ENCODE measurements around the gene ZNF358. TPM values are rescaled to one million over a fixed set of nuclear protein-coding genes. Genes with fewer than 3 reads are reported as not detected.

The ZNF358 gene
- total RNA-seq, 3 donors from 2014 or later, result 34.0 to 65.3 (median 34.7) TPM

GRCh38 chr19:7480970-7481255 is 35.0 kb upstream of the ZNF358 start:
- no peak overlapping the region for H3K27ac ChIP-seq
- H3K4me3 ChIP-seq, result no peak overlapping the region
- H3K36me3 ChIP-seq, result no peaks in the 10 kb centered on the region
- no peak for TF ChIP-seq POLR2A (IDR thresholded peaks at IDR 0.05)
- no peak for TF ChIP-seq CTCF (IDR thresholded peaks at IDR 0.05)
- no peak for TF ChIP-seq POLR2AphosphoS5 (IDR thresholded peaks at IDR 0.05)
- H3K9me3 ChIP-seq, result no peaks in the 10 kb centered on the region
- no peak for DNase-seq (ENCODE audit: low spot score in 2 of 2)
- no peaks in the 10 kb centered on the region for H3K4me1 ChIP-seq
- no peaks in the 10 kb centered on the region for H3K27me3 ChIP-seq
- intact Hi-C loops (cut with DNase I; ENCODE audit: low total_unique reads), result no loop called here

GRCh38 chr19:7482584-7483439 is 33.1 kb upstream of the ZNF358 start:
- H3K27ac ChIP-seq, result peak overlapping the region; percentile 3 to 44
- peak overlapping the region in 1 of 3 donors; percentile 39 for H3K4me3 ChIP-seq
- H3K4me1 ChIP-seq, result no peaks in the 10 kb centered on the region
- no peak for TF ChIP-seq POLR2A (IDR thresholded peaks at IDR 0.05)
- TF ChIP-seq CTCF (IDR thresholded peaks at IDR 0.05), result no peak
- TF ChIP-seq POLR2AphosphoS5 (IDR thresholded peaks at IDR 0.05), result no peak
- no peaks in the 10 kb centered on the region for H3K27me3 ChIP-seq
- no peaks in the 10 kb centered on the region for H3K9me3 ChIP-seq
- intact Hi-C loops (cut with DNase I; ENCODE audit: low total_unique reads), result no loop called here
- DNase-seq (ENCODE audit: low spot score in 2 of 2), result no peak
- H3K36me3 ChIP-seq, result no peaks in the 10 kb centered on the region

GRCh38 chr19:7483720-7484201 is 32.1 kb upstream of the ZNF358 start:
- no peak for TF ChIP-seq CTCF (IDR thresholded peaks at IDR 0.05)
- TF ChIP-seq POLR2AphosphoS5 (IDR thresholded peaks at IDR 0.05), result no peak
- TF ChIP-seq POLR2A (IDR thresholded peaks at IDR 0.05), result no peak
- H3K36me3 ChIP-seq, result no peaks in the 10 kb centered on the region
- H3K27me3 ChIP-seq, result no peaks in the 10 kb centered on the region
- H3K27ac ChIP-seq, result peak overlapping the region; percentile 3 to 44
- peak in 1 of 2 donors; percentile 58 for DNase-seq (ENCODE audit: low spot score in 2 of 2)
- H3K4me1 ChIP-seq, result no peaks in the 10 kb centered on the region
- no peaks in the 10 kb centered on the region for H3K9me3 ChIP-seq
- H3K4me3 ChIP-seq, result peak overlapping the region in 1 of 3 donors; percentile 39
- intact Hi-C loops (cut with DNase I; ENCODE audit: low total_unique reads), result no loop called here

- intact Hi-C loops (cut with DNase I; ENCODE audit: low total_unique reads), result no loop called here
- no peak for DNase-seq (ENCODE audit: low spot score in 2 of 2)
- H3K4me3 ChIP-seq, result no peak overlapping the region
- TF ChIP-seq POLR2AphosphoS5 (IDR thresholded peaks at IDR 0.05) (no peak), POLR2A (IDR thresholded peaks at IDR 0.05) (no peak), CTCF (IDR thresholded peaks at IDR 0.05) (no peak)
- H3K27me3 ChIP-seq, result no peaks in the 10 kb centered on the region
- H3K27ac ChIP-seq, result no peak overlapping the region
- no peaks in the 10 kb centered on the region for H3K36me3 ChIP-seq
- H3K4me1 ChIP-seq, result peaks cover 0 to 6% of the 10 kb centered on the region in 2 donors
- no peaks in the 10 kb centered on the region for H3K9me3 ChIP-seq
Measured at GRCh38 chr19:7486923-7487322, 29.0 kb upstream of the ZNF358 start.

- Histone ChIP-seq H3K4me1 (peaks cover 0 to 6% of the 10 kb centered on the region in 2 donors), H3K4me3 (peak within 1 kb of the TSS; percentile 65 to 75 (median 67)), H3K9me3 (no peaks in the 10 kb centered on the region), H3K27me3 (no peaks in the 10 kb centered on the region), H3K36me3 (no peaks in the 10 kb centered on the region), H3K27ac (peak within 1 kb of the TSS; percentile 90 to 95)
- intact Hi-C loops (cut with DNase I; ENCODE audit: low total_unique reads), result no loop called here
- TF ChIP-seq POLR2AphosphoS5 (IDR thresholded peaks at IDR 0.05), result peak; percentile 50 to 94 (median 81)
- no peak for TF ChIP-seq CTCF (IDR thresholded peaks at IDR 0.05)
- peak; percentile 16 for TF ChIP-seq POLR2A (IDR thresholded peaks at IDR 0.05)
- DNase-seq (ENCODE audit: low spot score in 2 of 2), result peak; percentile 82 to 90
Measured at GRCh38 chr19:7488736-7489353, 27.1 kb upstream of the ZNF358 start, which contains the start of gene PEX11G. Gene PEX11G, minus strand, starts transcription at chr19:7489035. Its CDS starts 25 bp downstream, at chr19:7489010.

All from breast epithelium (tissue), 4 donors.